ENCODE data around the gene LINGO4. TPM values are rescaled to one million over a fixed set of nuclear protein-coding genes. Genes with fewer than 3 reads are reported as not detected.

Gene LINGO4
- total RNA-seq, 3 donors from 2014 or later: 0.23 to 0.54 (median 0.24) TPM

- H3K9me3 ChIP-seq: no peaks in the 10 kb centered on the region
- intact Hi-C loops (cut with DNase I, micrococcal nuclease): no loop called here
- no peak for TF ChIP-seq CTCF (IDR thresholded peaks at IDR 0.05)
Observed at GRCh38 chr1:151823175-151823574, 18.0 kb upstream of the LINGO4 start.

GRCh38 chr1:151822404-151822803, 17.2 kb upstream of the LINGO4 start:
- no peak overlapping the region for H3K4me3 ChIP-seq
- intact Hi-C loops (cut with DNase I, micrococcal nuclease): no loop called here
- no peaks in the 10 kb centered on the region for H3K9me3 ChIP-seq
- no peaks in the 10 kb centered on the region for H3K4me1 ChIP-seq (ENCODE audit: low read depth)
- DNase-seq: no peak
- no peaks in the 10 kb centered on the region for H3K36me3 ChIP-seq (ENCODE audit: low read depth)
- TF ChIP-seq CTCF (IDR thresholded peaks at IDR 0.05): no peak
- no peak for ATAC-seq

More at GRCh38 chr1:151823175-151823574, 18.0 kb upstream of the LINGO4 start:
- no peak for DNase-seq
- no peak for ATAC-seq
- Histone ChIP-seq H3K36me3 (ENCODE audit: low read depth) (no peaks in the 10 kb centered on the region), H3K4me1 (ENCODE audit: low read depth) (no peaks in the 10 kb centered on the region), H3K4me3 (no peak overlapping the region)

GRCh38 chr1:151820940-151821339, 15.7 kb upstream of the LINGO4 start:
- H3K9me3 ChIP-seq: no peaks in the 10 kb centered on the region
- intact Hi-C loops (cut with DNase I, micrococcal nuclease): no loop called here
- DNase-seq: no peak
- no peaks in the 10 kb centered on the region for H3K4me1 ChIP-seq (ENCODE audit: low read depth)
- no peaks in the 10 kb centered on the region for H3K36me3 ChIP-seq (ENCODE audit: low read depth)
- ATAC-seq: peak; percentile 28
- H3K4me3 ChIP-seq: no peak overlapping the region
- no peak for TF ChIP-seq CTCF (IDR thresholded peaks at IDR 0.05)

- ATAC-seq (no peak), DNase-seq (no peak)
- no peak for TF ChIP-seq CTCF (IDR thresholded peaks at IDR 0.05)
- Histone ChIP-seq H3K9me3 (no peaks in the 10 kb centered on the region), H3K4me1 (ENCODE audit: low read depth) (no peaks in the 10 kb centered on the region), H3K4me3 (no peak overlapping the region), H3K36me3 (ENCODE audit: low read depth) (no peaks in the 10 kb centered on the region)
- intact Hi-C loops (cut with DNase I, micrococcal nuclease): no loop called here
Observed at GRCh38 chr1:151819976-151820623, 14.9 kb upstream of the LINGO4 start.

GRCh38 chr1:151819227-151819835, 14.1 kb upstream of the LINGO4 start:
- ATAC-seq (no peak), DNase-seq (no peak)
- Histone ChIP-seq H3K36me3 (ENCODE audit: low read depth) (no peaks in the 10 kb centered on the region), H3K4me1 (ENCODE audit: low read depth) (no peaks in the 10 kb centered on the region), H3K4me3 (no peak overlapping the region), H3K9me3 (no peaks in the 10 kb centered on the region)
- intact Hi-C loops (cut with DNase I, micrococcal nuclease): no loop called here
- TF ChIP-seq CTCF (IDR thresholded peaks at IDR 0.05): no peak
